ENCODE measurements around the gene PLA2G1B. TPM values are rescaled to one million over a fixed set of nuclear protein-coding genes. Genes with fewer than 3 reads are reported as not detected.

Gene PLA2G1B
- total RNA-seq, 3 donors from 2014 or later: not detected

DNA sequence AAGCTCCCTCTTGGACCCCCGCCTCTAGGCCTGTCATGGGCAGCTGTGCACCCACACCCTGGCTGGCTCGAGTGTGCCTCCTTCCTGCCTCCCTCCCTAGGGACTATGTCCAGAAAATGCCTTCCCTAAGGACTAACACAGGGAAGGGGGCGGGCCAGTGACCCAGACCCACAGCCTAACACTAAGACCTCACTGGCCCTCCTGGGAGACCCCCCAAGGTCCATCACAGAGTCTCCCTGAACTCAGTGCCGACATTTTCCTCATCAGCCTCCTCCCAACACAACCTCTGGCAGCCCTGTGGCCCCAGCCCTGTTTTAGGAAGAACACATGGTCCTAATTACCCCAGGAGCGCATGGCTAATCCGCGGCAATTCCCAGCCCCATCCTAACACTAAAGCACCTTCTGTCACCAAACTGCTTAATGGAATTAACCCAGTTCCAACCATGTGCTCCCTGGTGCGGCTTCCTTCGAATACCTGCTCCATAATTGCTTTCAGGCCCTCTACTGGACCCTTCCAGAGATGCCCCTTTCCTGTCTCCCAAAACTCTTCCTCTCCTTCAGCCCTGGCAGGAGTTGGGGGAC is 35.8 kb upstream of the PLA2G1B start:
- no peak for DNase-seq (ENCODE audit: low spot score in 2 of 2)
- intact Hi-C loops (cut with DNase I; ENCODE audit: low total_unique reads): no loop called here
- TF ChIP-seq POLR2AphosphoS5 (IDR thresholded peaks at IDR 0.05) (no peak), POLR2A (IDR thresholded peaks at IDR 0.05) (no peak)
- TF ChIP-seq, protein P1, sequence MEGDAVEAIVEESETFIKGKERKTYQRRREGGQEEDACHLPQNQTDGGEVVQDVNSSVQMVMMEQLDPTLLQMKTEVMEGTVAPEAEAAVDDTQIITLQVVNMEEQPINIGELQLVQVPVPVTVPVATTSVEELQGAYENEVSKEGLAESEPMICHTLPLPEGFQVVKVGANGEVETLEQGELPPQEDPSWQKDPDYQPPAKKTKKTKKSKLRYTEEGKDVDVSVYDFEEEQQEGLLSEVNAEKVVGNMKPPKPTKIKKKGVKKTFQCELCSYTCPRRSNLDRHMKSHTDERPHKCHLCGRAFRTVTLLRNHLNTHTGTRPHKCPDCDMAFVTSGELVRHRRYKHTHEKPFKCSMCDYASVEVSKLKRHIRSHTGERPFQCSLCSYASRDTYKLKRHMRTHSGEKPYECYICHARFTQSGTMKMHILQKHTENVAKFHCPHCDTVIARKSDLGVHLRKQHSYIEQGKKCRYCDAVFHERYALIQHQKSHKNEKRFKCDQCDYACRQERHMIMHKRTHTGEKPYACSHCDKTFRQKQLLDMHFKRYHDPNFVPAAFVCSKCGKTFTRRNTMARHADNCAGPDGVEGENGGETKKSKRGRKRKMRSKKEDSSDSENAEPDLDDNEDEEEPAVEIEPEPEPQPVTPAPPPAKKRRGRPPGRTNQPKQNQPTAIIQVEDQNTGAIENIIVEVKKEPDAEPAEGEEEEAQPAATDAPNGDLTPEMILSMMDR (IDR thresholded peaks at IDR 0.05): no peak
- no peaks in the 10 kb centered on the region for H3K27me3 ChIP-seq
- H3K36me3 ChIP-seq: no peaks in the 10 kb centered on the region
- H3K27ac ChIP-seq: no peak overlapping the region
- H3K4me3 ChIP-seq: no peak overlapping the region
- no peaks in the 10 kb centered on the region for H3K9me3 ChIP-seq
- no peaks in the 10 kb centered on the region for H3K4me1 ChIP-seq

GRCh38 chr12:120362516-120363273 is 35.1 kb upstream of the PLA2G1B start:
- Histone ChIP-seq H3K9me3 (no peaks in the 10 kb centered on the region), H3K27ac (no peak overlapping the region), H3K27me3 (no peaks in the 10 kb centered on the region), H3K4me3 (no peak overlapping the region), H3K36me3 (no peaks in the 10 kb centered on the region), H3K4me1 (no peaks in the 10 kb centered on the region)
- intact Hi-C loops (cut with DNase I; ENCODE audit: low total_unique reads): no loop called here
- DNase-seq (ENCODE audit: low spot score in 2 of 2): no peak
- no peak for TF ChIP-seq POLR2A (IDR thresholded peaks at IDR 0.05)
- TF ChIP-seq, protein P1 (IDR thresholded peaks at IDR 0.05): no peak
- TF ChIP-seq POLR2AphosphoS5 (IDR thresholded peaks at IDR 0.05): no peak

DNA sequence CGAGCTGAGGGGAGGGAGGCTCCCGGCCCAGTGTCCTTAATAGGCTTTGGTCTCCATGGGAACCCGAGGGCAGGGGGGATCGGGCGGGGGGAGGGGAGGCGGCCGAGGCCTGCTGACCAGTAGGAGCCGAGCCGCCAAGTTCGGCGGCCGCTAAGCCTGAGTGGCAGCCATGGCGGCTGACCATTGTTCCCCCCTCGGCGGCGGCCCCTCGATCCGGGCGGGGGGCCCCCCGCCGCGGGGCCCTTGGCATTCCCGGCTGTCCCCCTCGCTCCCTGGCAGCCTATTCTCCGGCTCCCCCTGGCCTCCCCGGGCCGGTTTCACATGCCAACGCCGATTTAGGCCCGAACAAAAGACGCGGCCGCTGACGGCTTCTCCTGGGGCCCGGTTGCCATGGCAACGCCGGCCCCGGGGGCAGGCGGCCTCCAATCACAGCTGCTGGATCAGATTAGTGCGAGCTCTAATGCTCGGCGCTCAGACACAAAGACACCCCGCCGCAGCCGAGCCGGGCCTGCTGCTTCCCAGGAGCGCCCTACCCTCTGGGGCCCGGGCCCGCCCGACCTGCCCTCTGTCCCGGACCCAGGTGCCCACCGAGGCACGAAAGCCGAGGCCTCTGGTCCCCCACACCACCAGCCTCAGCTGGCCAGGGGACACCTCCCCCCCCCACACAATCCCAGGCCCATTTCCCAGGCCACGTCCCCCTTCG is 34.1 kb upstream of the PLA2G1B start:
- H3K27ac ChIP-seq: no peak overlapping the region
- DNase-seq (ENCODE audit: low spot score in 2 of 2): no peak
- no peaks in the 10 kb centered on the region for H3K27me3 ChIP-seq
- peak overlapping the region; percentile 36 to 63 (median 40) for H3K4me3 ChIP-seq
- no peak for TF ChIP-seq POLR2AphosphoS5 (IDR thresholded peaks at IDR 0.05)
- TF ChIP-seq, protein P1 (IDR thresholded peaks at IDR 0.05): no peak
- no peak for TF ChIP-seq POLR2A (IDR thresholded peaks at IDR 0.05)
- no peaks in the 10 kb centered on the region for H3K9me3 ChIP-seq
- intact Hi-C loops (cut with DNase I; ENCODE audit: low total_unique reads): no loop called here
- no peaks in the 10 kb centered on the region for H3K4me1 ChIP-seq
- H3K36me3 ChIP-seq: no peaks in the 10 kb centered on the region

GRCh38 chr12:120359128-120359527 is 31.5 kb upstream of the PLA2G1B start:
- TF ChIP-seq POLR2A (IDR thresholded peaks at IDR 0.05) (no peak), POLR2AphosphoS5 (IDR thresholded peaks at IDR 0.05) (no peak)
- TF ChIP-seq, protein P1 (IDR thresholded peaks at IDR 0.05): no peak
- intact Hi-C loops (cut with DNase I; ENCODE audit: low total_unique reads): no loop called here
- Histone ChIP-seq H3K9me3 (no peaks in the 10 kb centered on the region), H3K4me1 (no peaks in the 10 kb centered on the region), H3K27ac (no peak overlapping the region), H3K27me3 (no peaks in the 10 kb centered on the region), H3K36me3 (no peaks in the 10 kb centered on the region), H3K4me3 (no peak overlapping the region)
- no peak for DNase-seq (ENCODE audit: low spot score in 2 of 2)
